HG02885 (cell line): ENCODE results near the gene LTB4R2.
"Not testable (repeated sequence)": the region's sequence is repeated elsewhere in the genome, so short reads cannot be mapped to it uniquely, and the experiment has no call there.

Experiments
- ATAC-seq: cut with Tn5 transposase; IDR thresholded peaks from one replicate; pipeline ENCODE4 v1.9.1; 2021; ENCODE audit warnings: mild to moderate bottlenecking; ENCODE audit not compliant: unreplicated experiment, poor library complexity

Gene LTB4R2

GRCh38 chr14:24335461-24336171, 25.7 kb downstream of the LTB4R2 start:
- ATAC-seq = no peak

DNA sequence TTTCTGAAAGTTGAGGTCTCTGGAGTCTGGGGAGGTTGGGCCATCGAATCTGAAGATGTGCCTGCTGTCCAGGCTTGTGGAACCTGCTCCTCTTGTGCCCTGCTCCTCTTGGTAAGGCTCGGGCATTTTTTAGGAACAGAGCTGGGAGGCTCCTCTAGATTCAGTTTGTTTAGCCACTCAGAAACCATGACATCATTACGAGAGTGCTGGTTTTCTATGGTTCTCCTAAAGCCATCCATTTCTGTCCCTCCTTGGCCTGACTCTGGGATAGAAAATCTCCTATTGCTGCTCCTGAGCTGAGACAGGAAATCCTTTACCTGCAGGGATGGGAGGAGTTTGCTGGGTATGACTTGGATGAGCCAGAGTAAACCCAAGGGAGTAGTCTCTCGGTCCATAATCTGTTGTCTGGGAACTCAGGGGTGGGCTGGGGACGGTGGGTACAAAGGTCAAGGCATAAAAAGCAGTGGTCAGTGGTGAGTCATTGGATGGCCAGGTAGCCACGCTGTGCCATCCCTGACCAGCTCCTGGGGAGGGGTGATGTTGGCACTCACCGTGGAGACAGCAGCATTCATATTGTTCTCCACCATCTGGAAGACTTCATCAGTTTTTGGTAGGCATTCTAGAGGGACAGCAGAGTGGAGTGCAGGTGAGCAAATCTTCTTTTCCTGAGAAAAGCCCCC, 27.3 kb downstream of the LTB4R2 start:
- ATAC-seq = no peak

DNA sequence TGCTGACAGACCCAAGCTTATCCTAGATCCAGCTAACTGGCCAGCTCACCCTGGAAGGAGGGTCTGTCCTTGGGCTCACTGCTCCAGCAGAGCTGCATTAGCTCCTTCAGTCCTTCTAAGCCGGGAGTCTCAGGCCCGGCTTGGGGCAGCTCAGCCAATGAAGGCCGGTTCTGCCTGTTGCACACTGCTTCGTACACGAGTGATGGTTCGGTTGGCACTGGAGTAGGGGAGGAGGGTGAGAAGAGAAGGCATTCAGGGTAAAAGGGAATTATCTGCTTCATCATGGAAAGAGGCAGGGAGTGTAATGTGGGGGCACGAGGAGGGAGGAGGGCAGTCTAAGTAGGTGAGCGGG, 27.9 kb downstream of the LTB4R2 start:
- no peak for ATAC-seq

DNA sequence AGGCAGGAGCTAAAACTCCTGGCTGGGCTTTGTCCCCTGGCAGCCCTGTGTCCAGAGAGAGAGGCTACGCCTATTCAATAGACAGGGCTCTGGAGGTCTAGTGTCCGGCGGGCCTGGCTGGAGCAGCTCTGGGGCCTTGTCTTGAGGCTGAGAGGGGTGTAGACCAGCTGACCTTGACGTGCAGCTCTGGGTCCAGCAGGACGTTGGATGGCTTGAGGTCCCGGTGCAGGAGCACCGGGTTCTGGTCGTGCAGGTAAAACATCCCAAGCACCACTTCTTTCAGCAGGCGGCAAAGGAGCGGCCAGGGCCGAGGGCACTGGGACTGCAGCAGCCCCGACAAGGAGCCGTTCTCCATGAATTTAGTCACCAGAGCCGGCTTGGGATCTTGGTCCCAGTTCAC, 28.9 kb downstream of the LTB4R2 start:
- ATAC-seq = no peak

GRCh38 chr14:24339284-24340151, 29.6 kb downstream of the LTB4R2 start, which contains the start of gene RIPK3:
Gene RIPK3 (minus strand): TSS chr14:24339991. CDS start chr14:24339826, 165 bp downstream.
- peak; percentile 96 for ATAC-seq

DNA sequence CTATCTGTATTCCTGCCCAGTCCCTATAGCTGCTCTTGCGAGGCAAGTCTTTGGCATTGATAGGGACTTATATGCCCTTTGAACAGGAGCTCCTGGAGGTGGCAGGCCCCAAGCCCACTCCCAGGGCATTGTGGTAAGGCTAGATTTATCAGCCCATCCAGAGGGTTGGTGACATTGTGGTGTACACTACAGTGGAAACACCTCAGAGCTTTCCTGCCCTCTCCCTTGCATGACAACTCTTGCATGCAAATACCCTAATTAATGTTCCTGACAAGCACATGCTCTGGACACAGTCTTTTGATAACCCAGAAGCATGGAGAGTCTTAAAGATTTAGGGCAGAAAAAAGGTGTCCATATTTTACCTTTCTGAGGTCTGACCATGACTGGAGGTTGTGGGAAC, 30.7 kb downstream of the LTB4R2 start:
- no peak for ATAC-seq

- ATAC-seq = no peak
Observed at GRCh38 chr14:24342889-24343288, 32.9 kb downstream of the LTB4R2 start.

DNA sequence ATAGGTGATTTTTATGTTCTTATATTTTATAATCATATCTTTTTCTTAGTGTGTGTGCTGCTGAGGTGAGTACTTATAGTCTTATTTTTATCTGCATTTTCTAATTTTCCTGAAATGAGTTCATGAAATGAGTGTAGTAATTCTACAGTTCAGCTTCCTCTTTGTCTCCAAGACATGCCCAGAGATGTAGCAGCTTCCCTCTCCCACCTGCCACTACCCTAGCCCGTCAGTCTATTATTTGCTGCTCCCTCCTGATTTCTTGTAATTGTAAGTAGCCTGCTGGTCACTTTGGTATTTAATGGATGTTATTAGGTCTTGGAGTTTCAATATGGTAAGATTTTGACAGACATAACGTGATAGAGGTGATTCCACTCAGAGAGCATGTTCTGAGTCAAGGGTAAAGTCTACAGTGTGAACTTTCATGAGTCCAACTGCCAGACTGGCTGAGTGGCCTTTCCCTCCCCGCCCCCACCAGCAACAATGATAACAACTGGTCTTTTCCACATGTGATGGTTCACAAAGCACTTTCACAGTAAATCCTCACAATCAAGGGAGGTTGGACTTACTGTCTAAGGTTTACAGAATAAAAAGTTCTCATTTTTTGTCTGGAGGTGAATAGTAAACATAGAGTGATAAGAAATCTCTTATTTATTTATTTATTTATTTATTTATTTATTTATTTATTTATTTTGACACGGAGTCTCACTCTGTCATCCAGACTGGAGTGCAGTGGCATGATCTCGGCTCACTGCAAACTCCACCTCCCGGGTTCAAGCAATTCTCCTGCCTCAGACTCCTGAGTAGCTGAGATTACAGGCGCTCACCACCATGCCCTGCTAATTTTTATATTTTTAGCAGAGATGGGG, 34.1 kb downstream of the LTB4R2 start:
- no peak for ATAC-seq

GRCh38 chr14:24347134-24347533, 37.2 kb downstream of the LTB4R2 start:
- no peak for ATAC-seq

GRCh38 chr14:24348186-24348585, 38.2 kb downstream of the LTB4R2 start:
- no peak for ATAC-seq

DNA sequence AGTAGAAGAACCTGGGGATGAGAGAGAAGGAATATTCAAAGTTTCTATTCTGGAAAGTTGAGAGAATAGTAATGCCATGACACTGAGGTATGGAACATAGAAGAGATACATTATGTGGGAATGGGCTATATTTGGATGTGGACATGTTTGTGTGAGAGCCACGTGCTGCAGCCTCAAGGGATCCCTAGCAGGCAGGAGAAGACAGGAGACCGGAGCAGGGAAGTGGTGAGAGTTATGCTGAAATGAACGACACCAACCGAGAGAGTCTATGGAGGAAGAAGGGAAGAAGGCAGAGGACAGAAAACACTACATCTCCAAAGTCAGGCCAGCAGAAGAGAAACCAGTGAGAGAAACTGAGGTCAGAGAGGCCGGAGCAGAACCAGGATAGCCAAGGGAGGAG, 39.8 kb downstream of the LTB4R2 start:
- ATAC-seq = no peak

- no peak for ATAC-seq
Observed at GRCh38 chr14:24351517-24351916, 41.6 kb downstream of the LTB4R2 start.

GRCh38 chr14:24353559-24354481, 43.9 kb downstream of the LTB4R2 start:
- ATAC-seq = no peak

GRCh38 chr14:24354482-24354825, 44.5 kb downstream of the LTB4R2 start:
- ATAC-seq = not testable (repeated sequence)

- no peak for ATAC-seq
Observed at GRCh38 chr14:24355009-24355408, 45.1 kb downstream of the LTB4R2 start.

DNA sequence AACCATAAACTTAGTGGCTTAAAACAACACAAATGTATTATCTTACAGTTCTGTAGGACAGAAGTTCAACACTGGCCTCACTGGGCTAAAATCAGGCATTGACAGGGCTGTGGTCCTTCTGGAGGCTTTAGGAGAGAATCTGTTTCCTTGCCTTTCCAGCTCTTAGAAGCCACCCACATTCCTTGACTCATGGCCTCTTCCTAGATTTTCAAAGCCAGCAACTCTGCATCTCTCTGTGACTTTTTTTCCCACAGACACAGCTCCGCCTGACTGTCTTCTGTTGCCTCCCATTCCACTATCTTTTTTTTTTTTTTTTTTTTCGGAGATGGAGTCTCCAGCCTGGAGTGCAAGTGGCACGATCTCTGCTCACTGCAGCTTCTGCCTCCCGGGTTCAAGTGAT, 46.3 kb downstream of the LTB4R2 start:
- ATAC-seq = no peak

DNA sequence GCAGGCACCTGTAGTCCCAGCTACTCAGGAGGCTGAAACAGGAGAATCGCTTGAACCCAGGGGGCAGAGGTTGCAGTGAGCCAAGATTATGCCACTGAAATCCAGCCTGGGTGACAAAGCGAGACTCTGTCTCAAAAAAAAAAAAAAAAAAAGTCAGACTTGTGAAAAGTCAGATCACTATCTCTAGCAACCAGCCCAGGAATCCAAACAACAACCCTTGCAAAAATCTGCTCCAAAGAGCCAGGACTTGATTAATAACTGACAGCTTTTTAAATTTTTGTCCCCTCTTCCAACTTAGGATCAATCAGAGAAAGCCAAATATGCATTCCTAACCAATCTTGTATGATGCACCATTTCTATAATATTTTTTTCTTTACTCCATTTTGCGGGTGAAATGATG, 50.3 kb downstream of the LTB4R2 start:
- ATAC-seq = no peak

DNA sequence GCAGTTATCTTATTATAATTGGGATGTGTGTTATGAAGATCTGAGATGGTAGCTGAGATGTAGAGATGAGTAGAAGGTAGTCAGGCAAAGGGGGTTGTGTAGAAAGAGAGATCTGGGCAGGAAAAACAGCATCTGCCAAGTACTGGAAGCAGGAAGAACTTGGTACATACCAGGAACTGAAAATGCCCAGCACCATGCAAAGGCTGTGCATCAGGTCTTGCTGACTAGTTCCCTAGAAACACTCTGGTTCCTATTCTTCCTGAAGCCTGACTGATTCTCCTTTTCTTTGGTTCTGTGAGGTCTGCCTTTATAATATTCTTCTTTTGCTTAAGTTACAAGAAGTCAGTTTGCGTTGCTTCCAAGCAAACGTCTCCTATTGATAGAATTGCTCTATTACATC, 51.4 kb downstream of the LTB4R2 start:
- ATAC-seq = no peak
